Ishikawa (cell line): ENCODE measurements around the gene ARHGAP40.

Experiments
- CEBPB ChIP-seq: IDR thresholded peaks from 2 replicates; pipeline ENCODE4 v1.6.1; 2012
- CREB1 ChIP-seq: IDR thresholded peaks from 2 replicates; pipeline ENCODE4 v1.6.1; 2012; ENCODE audit warnings: low read depth
- EGR1 ChIP-seq: IDR thresholded peaks from 2 replicates; pipeline ENCODE4 v1.6.1; 2012
- EP300 ChIP-seq: IDR thresholded peaks from 2 replicates; pipeline ENCODE4 v1.6.1; 2012; ENCODE audit warnings: borderline replicate concordance
- FOXM1 ChIP-seq: IDR thresholded peaks from 2 replicates; pipeline ENCODE4 v1.6.1; 2012; ENCODE audit warnings: low read depth, borderline replicate concordance
- NFIC ChIP-seq: IDR thresholded peaks from 2 replicates; pipeline ENCODE4 v1.6.1; 2012
- RAD21 ChIP-seq: IDR thresholded peaks from 2 replicates; pipeline ENCODE4 v1.6.1; 2012; ENCODE audit warnings: low read depth
- TAF1 ChIP-seq: IDR thresholded peaks from 2 replicates; pipeline ENCODE4 v1.6.1; 2012; ENCODE audit warnings: low read depth, mild to moderate bottlenecking
- TCF12 ChIP-seq: IDR thresholded peaks from 2 replicates; pipeline ENCODE4 v1.6.1; 2012; ENCODE audit warnings: low read depth
- TEAD4 ChIP-seq: IDR thresholded peaks from 2 replicates; pipeline ENCODE4 v1.6.1; 2012
- YY1 ChIP-seq: IDR thresholded peaks from 2 replicates; pipeline ENCODE4 v1.6.1; 2012; ENCODE audit warnings: low read depth
- ZBTB7A ChIP-seq: IDR thresholded peaks from 2 replicates; pipeline ENCODE4 v1.6.1; 2012; ENCODE audit warnings: low read depth
- TF ChIP-seq, protein P1 (sequence below): IDR thresholded peaks from 2 replicates; pipeline ENCODE4 v1.6.1; 2012
- TF ChIP-seq, protein P2 (sequence below): IDR thresholded peaks from 2 replicates; pipeline ENCODE4 v1.6.1; 2012; ENCODE audit warnings: low read depth, mild to moderate bottlenecking
- TF ChIP-seq, protein P3 (sequence below): IDR thresholded peaks from 2 replicates; pipeline ENCODE4 v1.6.1; 2012

The ARHGAP40 gene

DNA sequence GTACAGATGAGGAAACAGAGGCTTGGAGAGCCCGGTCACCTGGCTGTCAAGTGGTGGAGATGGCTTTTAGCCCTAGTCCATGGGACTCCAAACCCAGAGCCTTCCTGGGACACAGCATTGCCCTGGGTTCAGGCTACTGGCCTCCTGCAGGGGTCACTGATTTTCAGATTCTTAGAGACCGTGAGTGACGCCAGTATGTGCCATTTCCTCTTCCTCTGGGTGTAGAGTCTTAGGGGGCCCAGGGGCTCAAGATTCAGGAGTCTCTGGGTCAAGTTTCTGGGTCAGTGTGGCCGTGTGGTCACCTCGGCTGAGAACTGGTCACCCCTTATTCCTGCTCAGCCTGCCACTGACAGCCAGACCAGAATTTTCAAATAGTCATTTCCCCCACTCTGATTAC is 574 bp downstream of the ARHGAP40 start:
- TF ChIP-seq TCF12: no peak
- no peak for TF ChIP-seq CEBPB
- no peak for TF ChIP-seq EP300
- no peak for TF ChIP-seq CREB1
- TF ChIP-seq, protein P1, sequence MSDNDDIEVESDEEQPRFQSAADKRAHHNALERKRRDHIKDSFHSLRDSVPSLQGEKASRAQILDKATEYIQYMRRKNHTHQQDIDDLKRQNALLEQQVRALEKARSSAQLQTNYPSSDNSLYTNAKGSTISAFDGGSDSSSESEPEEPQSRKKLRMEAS: no peak
- no peak for TF ChIP-seq FOXM1
- TF ChIP-seq TEAD4: no peak

DNA sequence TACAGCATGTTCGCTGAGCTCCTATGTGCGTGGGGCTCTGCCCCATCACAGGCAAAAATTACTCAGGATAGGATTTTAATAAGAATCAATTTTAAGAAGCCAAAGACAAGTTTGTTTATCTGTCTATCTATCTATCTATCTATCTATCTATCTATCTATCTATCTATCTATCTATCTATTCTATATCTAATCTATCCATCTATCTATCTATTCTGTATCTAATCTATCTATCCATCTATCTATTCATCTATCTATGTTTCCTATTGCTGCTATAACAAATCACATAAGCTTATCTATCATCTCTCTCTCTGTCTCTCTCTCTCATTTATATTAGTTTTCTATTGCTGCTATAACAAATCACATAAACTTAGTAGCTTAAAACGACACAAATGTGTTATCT is 1.7 kb downstream of the ARHGAP40 start:
- TF ChIP-seq RAD21 (no peak), ZBTB7A (no peak), TCF12 (no peak), EGR1 (no peak), FOXM1 (no peak), CREB1 (no peak)
- TF ChIP-seq, protein P1: no peak
- TF ChIP-seq, protein P2, sequence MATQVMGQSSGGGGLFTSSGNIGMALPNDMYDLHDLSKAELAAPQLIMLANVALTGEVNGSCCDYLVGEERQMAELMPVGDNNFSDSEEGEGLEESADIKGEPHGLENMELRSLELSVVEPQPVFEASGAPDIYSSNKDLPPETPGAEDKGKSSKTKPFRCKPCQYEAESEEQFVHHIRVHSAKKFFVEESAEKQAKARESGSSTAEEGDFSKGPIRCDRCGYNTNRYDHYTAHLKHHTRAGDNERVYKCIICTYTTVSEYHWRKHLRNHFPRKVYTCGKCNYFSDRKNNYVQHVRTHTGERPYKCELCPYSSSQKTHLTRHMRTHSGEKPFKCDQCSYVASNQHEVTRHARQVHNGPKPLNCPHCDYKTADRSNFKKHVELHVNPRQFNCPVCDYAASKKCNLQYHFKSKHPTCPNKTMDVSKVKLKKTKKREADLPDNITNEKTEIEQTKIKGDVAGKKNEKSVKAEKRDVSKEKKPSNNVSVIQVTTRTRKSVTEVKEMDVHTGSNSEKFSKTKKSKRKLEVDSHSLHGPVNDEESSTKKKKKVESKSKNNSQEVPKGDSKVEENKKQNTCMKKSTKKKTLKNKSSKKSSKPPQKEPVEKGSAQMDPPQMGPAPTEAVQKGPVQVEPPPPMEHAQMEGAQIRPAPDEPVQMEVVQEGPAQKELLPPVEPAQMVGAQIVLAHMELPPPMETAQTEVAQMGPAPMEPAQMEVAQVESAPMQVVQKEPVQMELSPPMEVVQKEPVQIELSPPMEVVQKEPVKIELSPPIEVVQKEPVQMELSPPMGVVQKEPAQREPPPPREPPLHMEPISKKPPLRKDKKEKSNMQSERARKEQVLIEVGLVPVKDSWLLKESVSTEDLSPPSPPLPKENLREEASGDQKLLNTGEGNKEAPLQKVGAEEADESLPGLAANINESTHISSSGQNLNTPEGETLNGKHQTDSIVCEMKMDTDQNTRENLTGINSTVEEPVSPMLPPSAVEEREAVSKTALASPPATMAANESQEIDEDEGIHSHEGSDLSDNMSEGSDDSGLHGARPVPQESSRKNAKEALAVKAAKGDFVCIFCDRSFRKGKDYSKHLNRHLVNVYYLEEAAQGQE: no peak

DNA sequence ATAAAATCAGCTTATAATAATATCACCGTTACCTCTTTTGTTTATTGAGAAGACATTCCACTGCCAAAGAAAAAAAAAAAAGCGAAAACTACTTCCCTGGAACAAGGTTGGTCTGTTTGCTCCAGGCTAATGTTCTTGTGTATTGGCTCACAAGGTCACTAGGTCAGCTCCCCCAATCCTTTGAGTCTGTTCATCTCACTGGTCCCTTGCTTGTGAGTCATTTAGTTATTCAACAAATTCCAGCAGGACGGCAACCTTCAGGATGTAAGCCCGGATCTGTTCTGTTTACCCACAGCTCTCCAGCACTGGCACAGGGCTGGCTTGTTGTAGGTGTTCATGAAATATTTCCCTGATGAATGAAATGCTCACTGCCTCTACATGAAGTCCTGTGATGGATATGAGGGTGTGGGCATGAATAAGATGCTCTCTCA is 3.3 kb downstream of the ARHGAP40 start:
- TF ChIP-seq EP300 (no peak), CEBPB (no peak), NFIC (no peak), RAD21 (no peak), YY1 (no peak), ZBTB7A (no peak), TAF1 (no peak), TEAD4 (no peak), TCF12 (no peak), CREB1 (no peak), EGR1 (no peak), FOXM1 (no peak)
- TF ChIP-seq, protein P3, sequence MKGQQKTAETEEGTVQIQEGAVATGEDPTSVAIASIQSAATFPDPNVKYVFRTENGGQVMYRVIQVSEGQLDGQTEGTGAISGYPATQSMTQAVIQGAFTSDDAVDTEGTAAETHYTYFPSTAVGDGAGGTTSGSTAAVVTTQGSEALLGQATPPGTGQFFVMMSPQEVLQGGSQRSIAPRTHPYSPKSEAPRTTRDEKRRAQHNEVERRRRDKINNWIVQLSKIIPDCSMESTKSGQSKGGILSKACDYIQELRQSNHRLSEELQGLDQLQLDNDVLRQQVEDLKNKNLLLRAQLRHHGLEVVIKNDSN: no peak
- TF ChIP-seq, protein P2: no peak
- TF ChIP-seq, protein P1: no peak

DNA sequence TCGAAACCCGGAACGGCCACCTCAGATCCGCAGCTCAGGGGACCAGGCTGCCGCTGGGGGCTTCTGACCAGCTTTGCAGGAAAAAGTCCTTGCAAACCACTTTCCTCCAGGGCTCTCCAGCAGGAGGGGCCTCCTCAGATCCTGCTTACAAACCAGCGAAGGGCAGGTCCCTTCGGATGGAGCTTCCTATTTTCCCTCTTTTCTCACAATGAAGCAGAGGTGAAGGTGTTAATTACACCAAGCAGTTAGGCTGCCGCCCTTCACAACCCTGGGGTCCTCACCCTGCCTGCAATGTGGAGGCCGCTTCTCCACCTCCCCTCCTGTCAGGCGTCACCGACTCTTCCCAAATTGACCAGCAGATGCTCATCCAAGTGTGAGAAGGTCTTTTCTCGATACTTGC is 5.7 kb downstream of the ARHGAP40 start:
- no peak for TF ChIP-seq CEBPB
- TF ChIP-seq CREB1: no peak
- TF ChIP-seq, protein P2: no peak
- TF ChIP-seq, protein P3: no peak
- no peak for TF ChIP-seq EP300

DNA sequence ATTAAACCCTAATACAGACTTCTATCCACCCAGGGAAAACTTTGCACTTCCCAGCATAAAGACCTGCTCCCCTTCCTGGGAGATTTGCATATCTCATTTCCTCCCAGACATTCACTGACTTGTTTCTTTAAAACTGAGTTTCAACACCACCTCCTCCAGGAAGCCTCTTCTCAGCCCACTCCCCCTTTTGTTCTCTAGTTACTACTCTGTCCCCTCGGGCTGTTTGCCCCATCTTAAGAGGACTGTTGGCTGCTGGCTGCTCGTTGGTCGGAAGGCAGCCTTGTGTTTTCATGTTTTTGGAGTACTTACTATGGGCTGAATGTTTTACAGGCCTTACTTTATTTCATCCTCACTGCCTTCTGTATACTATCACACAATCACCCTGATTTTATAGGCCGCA is 6.6 kb downstream of the ARHGAP40 start:
- TF ChIP-seq CREB1: no peak
